Dendritic cell treated with granulocyte-macrophage colony-stimulating factor and Interleukin-4, amounts not matched to agents 40 ng/mL and 50 ng/mL, for 4 days (primary cell): Measurements from ENCODE around the gene ARSG.

ENCODE experiments used
- H3K27ac Mint-ChIP-seq: one replicate; pipeline ENCODE4 v1.8.0; 2022; ENCODE audit warnings: mild to moderate bottlenecking, mixed read lengths
- H3K27me3 Mint-ChIP-seq: one replicate; pipeline ENCODE4 v1.8.0; 2022; ENCODE audit warnings: mild to moderate bottlenecking, mixed read lengths
- H3K36me3 Mint-ChIP-seq: one replicate; pipeline ENCODE4 v1.8.0; 2022; ENCODE audit warnings: low read depth, mixed read lengths
- H3K4me1 Mint-ChIP-seq: one replicate; pipeline ENCODE4 v1.8.0; 2022; ENCODE audit warnings: low read depth, mixed read lengths
- H3K4me3 Mint-ChIP-seq: one replicate; pipeline ENCODE4 v1.8.0; 2022; ENCODE audit warnings: mild to moderate bottlenecking, moderate library complexity, mixed read lengths
- H3K9me3 Mint-ChIP-seq: one replicate; pipeline ENCODE4 v1.8.0; 2022; ENCODE audit warnings: mixed read lengths
- intact Hi-C: fragments of 100-400 bp; cut with micrococcal nuclease; formaldehyde crosslinking; loops from one replicate; pipeline ENCODE4 v1.15.0; 2022

ARSG gene

GRCh38 chr17:68453991-68454665 is 162.8 kb downstream of the ARSG start:
- intact Hi-C loops = no loop called here
- Mint-ChIP-seq H3K27me3 (peaks cover 2% of the 10 kb centered on the region), H3K4me3 (no peak overlapping the region), H3K4me1 (peaks cover 31% of the 10 kb centered on the region), H3K27ac (no peak overlapping the region), H3K9me3 (no peaks in the 10 kb centered on the region), H3K36me3 (peaks cover 39% of the 10 kb centered on the region)

GRCh38 chr17:68455901-68456338 is 164.6 kb downstream of the ARSG start:
- Mint-ChIP-seq H3K4me3 (peak overlapping the region; percentile 96), H3K27me3 (peaks cover 4% of the 10 kb centered on the region), H3K36me3 (peaks cover 21% of the 10 kb centered on the region), H3K27ac (peak overlapping the region; percentile 89), H3K4me1 (peaks cover 36% of the 10 kb centered on the region), H3K9me3 (no peaks in the 10 kb centered on the region)
- intact Hi-C loops = loop anchor here (2.0 kb wide), 1 partner anchor 17 kb away; no protein-coding TSS in a partner anchor

GRCh38 chr17:68456339-68457167 is 165.3 kb downstream of the ARSG start:
- intact Hi-C loops = loop anchor here (2.0 kb wide), 1 partner anchor 18 kb away; no protein-coding TSS in a partner anchor
- H3K4me1 Mint-ChIP-seq = peaks cover 41% of the 10 kb centered on the region
- H3K27me3 Mint-ChIP-seq = peaks cover 4% of the 10 kb centered on the region
- H3K9me3 Mint-ChIP-seq = no peaks in the 10 kb centered on the region
- peak overlapping the region; percentile 96 for H3K4me3 Mint-ChIP-seq
- peaks cover 15% of the 10 kb centered on the region for H3K36me3 Mint-ChIP-seq
- H3K27ac Mint-ChIP-seq = peak overlapping the region; percentile 89

GRCh38 chr17:68457168-68457538 is 165.9 kb downstream of the ARSG start, which contains the start of gene WIPI1:
Gene WIPI1 (minus strand): TSS chr17:68457496. CDS start chr17:68457421, 75 bp downstream.
- intact Hi-C loops = loop anchor here (2.0 kb wide), 1 partner anchor 18 kb away; no protein-coding TSS in a partner anchor
- Mint-ChIP-seq H3K27ac (peak within 1 kb of the TSS; percentile 89), H3K27me3 (peaks cover 4% of the 10 kb centered on the region), H3K4me3 (peak within 1 kb of the TSS; percentile 96), H3K36me3 (peaks cover 12% of the 10 kb centered on the region), H3K4me1 (peaks cover 44% of the 10 kb centered on the region), H3K9me3 (no peaks in the 10 kb centered on the region)

GRCh38 chr17:68457539-68458259 is 166.4 kb downstream of the ARSG start:
- peak overlapping the region; percentile 73 for H3K4me3 Mint-ChIP-seq
- peak overlapping the region; percentile 89 for H3K27ac Mint-ChIP-seq
- no peaks in the 10 kb centered on the region for H3K9me3 Mint-ChIP-seq
- peaks cover 4% of the 10 kb centered on the region for H3K27me3 Mint-ChIP-seq
- H3K4me1 Mint-ChIP-seq = peaks cover 49% of the 10 kb centered on the region
- intact Hi-C loops = loop anchor here (2.0 kb wide), 1 partner anchor 19 kb away; no protein-coding TSS in a partner anchor
- peaks cover 12% of the 10 kb centered on the region for H3K36me3 Mint-ChIP-seq

GRCh38 chr17:68458260-68459036 is 167.2 kb downstream of the ARSG start:
- H3K4me1 Mint-ChIP-seq = peaks cover 48% of the 10 kb centered on the region
- no peaks in the 10 kb centered on the region for H3K9me3 Mint-ChIP-seq
- intact Hi-C loops = no loop called here

GRCh38 chr17:68459037-68459639 is 167.8 kb downstream of the ARSG start:
- peaks cover 6% of the 10 kb centered on the region for H3K36me3 Mint-ChIP-seq
- no peak overlapping the region for H3K27ac Mint-ChIP-seq
- intact Hi-C loops = no loop called here
- H3K4me3 Mint-ChIP-seq = no peak overlapping the region
- H3K9me3 Mint-ChIP-seq = no peaks in the 10 kb centered on the region
- peaks cover 4% of the 10 kb centered on the region for H3K27me3 Mint-ChIP-seq
- H3K4me1 Mint-ChIP-seq = peaks cover 48% of the 10 kb centered on the region

More at GRCh38 chr17:68458260-68459036, 167.2 kb downstream of the ARSG start:
- H3K27me3 Mint-ChIP-seq = peaks cover 4% of the 10 kb centered on the region
- H3K4me3 Mint-ChIP-seq = peak overlapping the region; percentile 73
- peaks cover 6% of the 10 kb centered on the region for H3K36me3 Mint-ChIP-seq
- peak overlapping the region; percentile 89 for H3K27ac Mint-ChIP-seq

- Mint-ChIP-seq H3K9me3 (no peaks in the 10 kb centered on the region), H3K4me3 (no peak overlapping the region), H3K27me3 (peaks cover 5% of the 10 kb centered on the region), H3K27ac (no peak overlapping the region), H3K4me1 (peaks cover 48% of the 10 kb centered on the region), H3K36me3 (peaks cover 6% of the 10 kb centered on the region)
- intact Hi-C loops = loop anchor here (5.0 to 10.0 kb wide), 4 partner anchors 198 to 498 kb away; partner anchors contain the start of gene KPNA2
Observed at GRCh38 chr17:68460146-68460545, 168.9 kb downstream of the ARSG start.

- Mint-ChIP-seq H3K4me1 (peaks cover 50% of the 10 kb centered on the region), H3K27me3 (peaks cover 5% of the 10 kb centered on the region), H3K9me3 (no peaks in the 10 kb centered on the region), H3K36me3 (peaks cover 6% of the 10 kb centered on the region), H3K4me3 (no peak overlapping the region), H3K27ac (no peak overlapping the region)
- intact Hi-C loops = loop anchor here (5.0 to 10.0 kb wide), 4 partner anchors 198 to 498 kb away; partner anchors contain the start of gene KPNA2
Observed at GRCh38 chr17:68460715-68461114, 169.4 kb downstream of the ARSG start.

GRCh38 chr17:68461122-68461539 is 169.8 kb downstream of the ARSG start:
- intact Hi-C loops = loop anchor here (5.0 to 10.0 kb wide), 4 partner anchors 199 to 499 kb away; partner anchors contain the start of gene KPNA2
- Mint-ChIP-seq H3K36me3 (peaks cover 6% of the 10 kb centered on the region), H3K4me3 (no peak overlapping the region), H3K27me3 (peaks cover 5% of the 10 kb centered on the region), H3K4me1 (peaks cover 50% of the 10 kb centered on the region), H3K27ac (peak overlapping the region; percentile 70), H3K9me3 (no peaks in the 10 kb centered on the region)

- Mint-ChIP-seq H3K4me3 (no peak overlapping the region), H3K36me3 (peaks cover 6% of the 10 kb centered on the region), H3K4me1 (peaks cover 47% of the 10 kb centered on the region), H3K27ac (peak overlapping the region; percentile 70), H3K9me3 (no peaks in the 10 kb centered on the region), H3K27me3 (peaks cover 5% of the 10 kb centered on the region)
- intact Hi-C loops = loop anchor here (5.0 to 10.0 kb wide), 4 partner anchors 199 to 499 kb away; partner anchors contain the start of gene KPNA2
Observed at GRCh38 chr17:68461589-68461988, 170.3 kb downstream of the ARSG start.

GRCh38 chr17:68462381-68463210 is 171.3 kb downstream of the ARSG start:
- no peak overlapping the region for H3K4me3 Mint-ChIP-seq
- peaks cover 41% of the 10 kb centered on the region for H3K4me1 Mint-ChIP-seq
- H3K36me3 Mint-ChIP-seq = no peaks in the 10 kb centered on the region
- intact Hi-C loops = loop anchor here (5.0 to 10.0 kb wide), 4 partner anchors 200 to 500 kb away; partner anchors contain the start of gene KPNA2
- H3K27me3 Mint-ChIP-seq = peaks cover 5% of the 10 kb centered on the region
- no peak overlapping the region for H3K27ac Mint-ChIP-seq
- H3K9me3 Mint-ChIP-seq = no peaks in the 10 kb centered on the region
